ENCODE measurements around the gene PRDM16.

GRCh38 chr1:3062616-3063378 is 6.2 kb upstream of the PRDM16 start:
- TF ChIP-seq CTCF (IDR thresholded peaks at IDR 0.05) (no peak), POLR2A (IDR thresholded peaks at IDR 0.05) (no peak)
